ENCODE results near the gene MRPL27.

Gene MRPL27

GRCh38 chr17:50350733-50351132 lies 22.3 kb downstream of the MRPL27 start:
- no peak for DNase-seq (ENCODE audit: low read depth)
- no peak overlapping the region for H3K4me3 ChIP-seq (ENCODE audit: low read depth, low read length)
- TF ChIP-seq, protein P1, sequence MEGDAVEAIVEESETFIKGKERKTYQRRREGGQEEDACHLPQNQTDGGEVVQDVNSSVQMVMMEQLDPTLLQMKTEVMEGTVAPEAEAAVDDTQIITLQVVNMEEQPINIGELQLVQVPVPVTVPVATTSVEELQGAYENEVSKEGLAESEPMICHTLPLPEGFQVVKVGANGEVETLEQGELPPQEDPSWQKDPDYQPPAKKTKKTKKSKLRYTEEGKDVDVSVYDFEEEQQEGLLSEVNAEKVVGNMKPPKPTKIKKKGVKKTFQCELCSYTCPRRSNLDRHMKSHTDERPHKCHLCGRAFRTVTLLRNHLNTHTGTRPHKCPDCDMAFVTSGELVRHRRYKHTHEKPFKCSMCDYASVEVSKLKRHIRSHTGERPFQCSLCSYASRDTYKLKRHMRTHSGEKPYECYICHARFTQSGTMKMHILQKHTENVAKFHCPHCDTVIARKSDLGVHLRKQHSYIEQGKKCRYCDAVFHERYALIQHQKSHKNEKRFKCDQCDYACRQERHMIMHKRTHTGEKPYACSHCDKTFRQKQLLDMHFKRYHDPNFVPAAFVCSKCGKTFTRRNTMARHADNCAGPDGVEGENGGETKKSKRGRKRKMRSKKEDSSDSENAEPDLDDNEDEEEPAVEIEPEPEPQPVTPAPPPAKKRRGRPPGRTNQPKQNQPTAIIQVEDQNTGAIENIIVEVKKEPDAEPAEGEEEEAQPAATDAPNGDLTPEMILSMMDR (IDR thresholded peaks at IDR 0.05; ENCODE audit: insufficient read depth, low read depth, low read length, missing control alignments), result no peak

- TF ChIP-seq, protein P1 (IDR thresholded peaks at IDR 0.05; ENCODE audit: insufficient read depth, low read depth, low read length, missing control alignments), result no peak
- DNase-seq (ENCODE audit: low read depth), result no peak
Observed at GRCh38 chr17:50349243-50349600, 23.8 kb downstream of the MRPL27 start.

GRCh38 chr17:50348522-50349242 lies 24.3 kb downstream of the MRPL27 start:
- H3K4me3 ChIP-seq (ENCODE audit: low read depth, low read length), result no peak overlapping the region
- TF ChIP-seq, protein P1 (IDR thresholded peaks at IDR 0.05; ENCODE audit: insufficient read depth, low read depth, low read length, missing control alignments), result no peak
- DNase-seq (ENCODE audit: low read depth), result no peak

More at GRCh38 chr17:50349243-50349600, 23.8 kb downstream of the MRPL27 start:
- no peak overlapping the region for H3K4me3 ChIP-seq (ENCODE audit: low read depth, low read length)

GRCh38 chr17:50347894-50348291 lies 25.1 kb downstream of the MRPL27 start:
- no peak overlapping the region for H3K4me3 ChIP-seq (ENCODE audit: low read depth, low read length)
- no peak for DNase-seq (ENCODE audit: low read depth)
- TF ChIP-seq, protein P1 (IDR thresholded peaks at IDR 0.05; ENCODE audit: insufficient read depth, low read depth, low read length, missing control alignments), result no peak

- peak overlapping the region; percentile 73 for H3K4me3 ChIP-seq (ENCODE audit: low read depth, low read length)
- TF ChIP-seq, protein P1 (IDR thresholded peaks at IDR 0.05; ENCODE audit: insufficient read depth, low read depth, low read length, missing control alignments), result no peak
- no peak for DNase-seq (ENCODE audit: low read depth)
Observed at GRCh38 chr17:50347117-50347893, 25.7 kb downstream of the MRPL27 start.

- H3K4me3 ChIP-seq (ENCODE audit: low read depth, low read length), result peak overlapping the region; percentile 73
- DNase-seq (ENCODE audit: low read depth), result peak; percentile 57
- TF ChIP-seq, protein P1 (IDR thresholded peaks at IDR 0.05; ENCODE audit: insufficient read depth, low read depth, low read length, missing control alignments), result no peak
Observed at GRCh38 chr17:50346313-50347116, 26.5 kb downstream of the MRPL27 start.
